Mucosa of descending colon (tissue), 3 donors: Measurements from ENCODE around the gene FOXA1. TPM values are rescaled to one million over a fixed set of nuclear protein-coding genes. Genes with fewer than 3 reads are reported as not detected.
"Not testable (repeated sequence)": the region's sequence is repeated elsewhere in the genome, so short reads cannot be mapped to it uniquely, and the experiment has no call there.

Experiments
- ATAC-seq: fragments of 200-7000 bp; cut with Tn5 transposase; one replicate; pipeline ENCODE4 v1.9.1; 2020; ENCODE audit warnings: mild to moderate bottlenecking, moderate library complexity
- DNase-seq, 3 donors: peaks; one replicate each; pipeline ENCODE4 v3.0.0-alpha.2; 2020
- H3K36me3 ChIP-seq: fragments of 200-600 bp; one replicate; pipeline ENCODE4 v1.8.0; 2021; ENCODE audit warnings: low read depth, mild to moderate bottlenecking
- H3K4me1 ChIP-seq: fragments of 200-600 bp; one replicate; pipeline ENCODE4 v1.8.0; 2021; ENCODE audit warnings: low read depth, mild to moderate bottlenecking
- H3K4me3 ChIP-seq: fragments of 200-600 bp; one replicate; pipeline ENCODE4 v1.8.0; 2021; ENCODE audit warnings: mild to moderate bottlenecking
- H3K9me3 ChIP-seq: fragments of 200-600 bp; one replicate; pipeline ENCODE4 v1.8.0; 2021; ENCODE audit warnings: mild to moderate bottlenecking
- CTCF ChIP-seq: fragments of 200-600 bp; IDR thresholded peaks from one replicate; pipeline ENCODE4 v1.8.0; 2022; ENCODE audit warnings: antibody characterized with exemption, mild to moderate bottlenecking
- intact Hi-C, 2 donors: fragments of 100-400 bp; cut with DNase I in 1 of 2; cut with micrococcal nuclease in 1 of 2; formaldehyde crosslinking; loops; one replicate each; pipeline versions ENCODE4 v1.11.0 to v1.11.1; 2022; cut with DNase I, micrococcal nuclease
- total RNA-seq, 3 donors: library from RNA; stranded (reverse); fragmentation: NEBNext Ultra II Directional in 2 of 3; extraction: Animal tissue kit (Norgen Biotek cat#: 25700) in 2 of 3; gene quantifications; one replicate each; pipeline versions ENCODE4 v1.2.1 to v1.2.4, GENCODE V29; 2021 to 2023
- donor health status: DM: no; HTN: no; CAD: no; lungs with moderate emphysema.
- donor health status: DM: no; HTN: no; CAD: no.
- donor health status: DM: no; HTN: yes; CAD: no.

Gene FOXA1
- total RNA-seq, 3 donors from 2014 or later, result 21.1 to 73.3 (median 64.5) TPM

- Histone ChIP-seq H3K36me3 (no peaks in the 10 kb centered on the region), H3K9me3 (no peaks in the 10 kb centered on the region), H3K4me3 (no peak overlapping the region), H3K4me1 (no peaks in the 10 kb centered on the region)
- ATAC-seq, result no peak
- DNase-seq, result no peak
- intact Hi-C loops, result no loop called here
- no peak for TF ChIP-seq CTCF
These were observed 35.7 kb downstream of the FOXA1 start for GRCh38 chr14:37559386-37559785.

- Histone ChIP-seq H3K4me1 (no peaks in the 10 kb centered on the region), H3K4me3 (no peak overlapping the region), H3K36me3 (no peaks in the 10 kb centered on the region), H3K9me3 (no peaks in the 10 kb centered on the region)
- DNase-seq, result no peak
- intact Hi-C loops, result no loop called here
- TF ChIP-seq CTCF, result no peak
- no peak for ATAC-seq
These were observed 36.3 kb downstream of the FOXA1 start for GRCh38 chr14:37558740-37559139.

GRCh38 chr14:37555596-37555995, 39.5 kb downstream of the FOXA1 start:
- intact Hi-C loops, DNase-seq, ATAC-seq, H3K36me3 ChIP-seq, H3K4me1 ChIP-seq, H3K4me3 ChIP-seq, H3K9me3 ChIP-seq: not testable (repeated sequence)

- peak; percentile 43 for ATAC-seq
- intact Hi-C loops, result no loop called here
- no peaks in the 10 kb centered on the region for H3K4me1 ChIP-seq
- no peaks in the 10 kb centered on the region for H3K36me3 ChIP-seq
- peaks cover 4% of the 10 kb centered on the region for H3K9me3 ChIP-seq
- no peak for DNase-seq
- no peak overlapping the region for H3K4me3 ChIP-seq
- no peak for TF ChIP-seq CTCF
These were observed 41.0 kb downstream of the FOXA1 start for GRCh38 chr14:37553935-37554550.

- Histone ChIP-seq H3K4me3 (no peak overlapping the region), H3K36me3 (no peaks in the 10 kb centered on the region), H3K4me1 (no peaks in the 10 kb centered on the region), H3K9me3 (peaks cover 4% of the 10 kb centered on the region)
- no peak for TF ChIP-seq CTCF
- intact Hi-C loops, result no loop called here
- DNase-seq (no peak), ATAC-seq (no peak)
These were observed 43.9 kb downstream of the FOXA1 start for GRCh38 chr14:37551119-37551518.

- ATAC-seq, result no peak
- no peak for TF ChIP-seq CTCF
- intact Hi-C loops, result no loop called here
- no peak for DNase-seq
- Histone ChIP-seq H3K4me1 (no peaks in the 10 kb centered on the region), H3K36me3 (no peaks in the 10 kb centered on the region), H3K4me3 (no peak overlapping the region), H3K9me3 (peaks cover 4% of the 10 kb centered on the region)
These were observed 44.5 kb downstream of the FOXA1 start for GRCh38 chr14:37550511-37550910.
